NOMO-1 treated with DMSO at 0.1 percent for 48 hours (cell line): ENCODE results near the gene SEMA6C.

Source experiments
- DNase-seq: peaks from one replicate; lab custom pipeline; 2025; ENCODE audit not compliant: unreplicated experiment; lab: John Stamatoyannopoulos, UW

Gene SEMA6C

DNA sequence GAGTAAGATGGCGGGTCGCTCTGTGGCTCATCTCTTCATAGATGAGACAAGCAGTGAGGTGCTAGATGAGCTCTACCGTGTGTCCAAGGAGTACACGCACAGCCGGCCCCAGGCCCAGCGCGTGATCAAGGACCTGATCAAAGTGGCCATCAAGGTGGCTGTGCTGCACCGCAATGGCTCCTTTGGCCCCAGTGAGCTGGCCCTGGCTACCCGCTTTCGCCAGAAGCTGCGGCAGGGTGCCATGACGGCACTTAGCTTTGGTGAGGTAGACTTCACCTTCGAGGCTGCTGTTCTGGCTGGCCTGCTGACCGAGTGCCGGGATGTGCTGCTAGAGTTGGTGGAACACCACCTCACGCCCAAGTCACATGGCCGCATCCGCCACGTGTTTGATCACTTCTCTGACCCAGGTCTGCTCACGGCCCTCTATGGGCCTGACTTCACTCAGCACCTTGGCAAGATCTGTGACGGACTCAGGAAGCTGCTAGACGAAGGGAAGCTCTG lies 12.4 kb upstream of the SEMA6C start:
- DNase-seq = peak; percentile 20

DNA sequence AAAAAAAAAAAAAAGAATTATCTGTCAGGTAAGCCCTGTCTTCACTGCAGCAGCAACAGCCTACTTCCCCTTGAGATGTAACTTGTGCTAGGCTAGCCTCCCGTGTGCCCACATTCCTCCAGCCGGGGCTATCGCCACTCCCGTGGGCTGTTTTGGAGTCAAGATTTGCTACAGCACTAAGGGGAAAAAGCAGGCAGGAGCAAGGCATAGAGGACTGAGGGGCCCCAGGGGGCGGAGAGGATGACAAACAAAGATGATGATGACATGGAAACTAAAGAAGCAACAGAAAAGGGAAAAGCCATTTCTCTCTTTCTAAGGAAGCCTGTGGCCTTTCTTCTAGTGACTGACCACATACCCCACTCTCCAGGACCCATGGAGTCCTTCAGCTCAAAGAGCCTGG lies 11.9 kb upstream of the SEMA6C start:
- peak; percentile 12 for DNase-seq

DNA sequence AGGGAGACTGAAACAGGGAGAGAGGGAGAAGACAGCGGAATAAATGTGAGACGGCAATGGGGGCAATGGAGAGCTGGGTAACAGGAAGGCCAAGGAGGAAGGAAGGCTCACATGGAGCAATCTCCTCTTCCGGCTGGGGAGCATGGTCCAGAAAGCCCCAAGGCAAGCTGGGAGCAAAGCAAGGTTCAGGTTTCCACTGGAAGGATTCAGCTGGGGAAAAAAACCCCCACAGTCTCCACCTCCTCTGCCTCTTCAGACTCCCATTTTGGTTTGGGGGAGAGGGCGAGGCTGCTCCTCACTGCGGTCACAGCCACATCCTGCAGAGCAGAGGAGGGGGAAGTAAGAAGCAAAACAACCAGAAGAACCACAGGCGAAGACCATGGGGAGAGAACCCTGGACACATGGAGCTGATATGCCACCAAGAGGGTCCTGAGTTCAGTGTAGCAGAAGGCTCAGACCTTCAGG lies 10.7 kb upstream of the SEMA6C start:
- peak; percentile 78 for DNase-seq

DNA sequence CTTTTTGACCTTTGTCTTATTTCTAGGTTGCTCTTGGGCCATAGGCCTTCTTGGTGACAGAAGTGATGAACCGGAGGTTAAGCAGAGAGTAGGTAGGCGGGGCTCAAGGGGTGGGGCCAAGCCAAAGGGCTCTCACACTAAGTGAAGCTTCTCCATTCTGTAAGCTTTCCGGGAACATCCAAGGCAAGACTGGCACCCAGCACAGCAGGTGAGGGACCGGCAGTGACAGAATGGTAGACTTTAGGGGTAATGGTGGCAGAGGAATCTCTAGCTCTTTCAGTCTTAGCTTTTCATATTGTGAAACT lies 10.0 kb upstream of the SEMA6C start, which contains the start of gene TNFAIP8L2:
TNFAIP8L2 (plus strand) TSS at position 135 of the 305 bp plus-strand sequence. CDS start 2,049 bp downstream, outside the sequence.
- peak; percentile 78 for DNase-seq

DNA sequence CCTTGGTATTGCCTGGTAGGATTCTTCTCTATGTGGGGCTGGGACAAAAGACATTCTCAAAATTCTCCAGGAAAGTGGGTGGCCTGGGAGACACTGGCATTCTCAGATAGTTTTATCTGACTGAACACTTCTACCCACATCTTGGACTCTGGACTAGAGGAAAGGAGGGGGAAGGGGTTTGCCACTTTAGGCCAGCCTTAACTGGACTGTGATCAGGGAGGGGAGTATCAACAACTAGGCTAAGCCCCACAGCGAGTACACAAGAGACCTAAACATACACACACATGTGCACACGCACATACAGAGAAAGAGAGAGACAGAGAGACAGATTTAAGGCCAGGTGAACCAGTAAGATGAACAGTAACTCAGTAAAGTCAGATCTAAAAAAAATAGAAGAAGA lies 1.2 kb upstream of the SEMA6C start:
- no peak for DNase-seq

DNA sequence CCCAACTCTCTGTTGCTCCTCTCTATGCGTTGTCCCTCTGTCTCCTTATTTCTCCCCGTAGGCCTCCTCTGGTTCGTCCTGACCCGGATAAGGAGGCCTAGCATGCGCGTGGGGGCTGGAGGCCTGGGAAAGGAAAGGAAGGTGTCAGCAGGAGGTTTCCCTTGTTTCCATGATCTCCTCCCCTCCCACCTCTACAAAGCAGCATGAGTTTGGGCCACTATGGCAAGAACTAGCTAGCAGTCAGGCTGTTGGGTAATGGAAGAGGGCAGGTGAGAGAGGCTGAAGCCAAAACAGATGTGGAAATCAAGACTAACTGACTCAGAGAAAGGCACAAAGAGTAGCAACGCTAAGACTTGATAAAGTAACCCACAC lies 687 bp upstream of the SEMA6C start:
- DNase-seq = no peak

DNA sequence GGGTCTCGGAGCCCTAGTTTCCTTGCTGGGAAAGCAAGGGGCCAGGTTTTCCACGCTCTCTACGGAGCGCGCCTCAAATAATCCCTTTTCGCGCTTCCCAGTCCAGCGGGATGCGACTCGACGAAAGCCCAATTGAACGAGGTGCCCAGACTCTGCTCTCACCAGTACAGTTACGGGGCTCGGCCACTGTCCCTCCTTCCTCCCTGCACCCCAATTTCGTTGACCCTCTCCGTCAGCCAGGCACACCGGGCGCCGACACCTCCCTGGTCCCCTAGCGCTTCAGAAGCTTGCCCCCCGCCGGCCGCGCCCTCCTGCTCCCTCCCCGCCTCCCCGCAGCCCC lies 389 bp downstream of the SEMA6C start:
- no peak for DNase-seq

DNA sequence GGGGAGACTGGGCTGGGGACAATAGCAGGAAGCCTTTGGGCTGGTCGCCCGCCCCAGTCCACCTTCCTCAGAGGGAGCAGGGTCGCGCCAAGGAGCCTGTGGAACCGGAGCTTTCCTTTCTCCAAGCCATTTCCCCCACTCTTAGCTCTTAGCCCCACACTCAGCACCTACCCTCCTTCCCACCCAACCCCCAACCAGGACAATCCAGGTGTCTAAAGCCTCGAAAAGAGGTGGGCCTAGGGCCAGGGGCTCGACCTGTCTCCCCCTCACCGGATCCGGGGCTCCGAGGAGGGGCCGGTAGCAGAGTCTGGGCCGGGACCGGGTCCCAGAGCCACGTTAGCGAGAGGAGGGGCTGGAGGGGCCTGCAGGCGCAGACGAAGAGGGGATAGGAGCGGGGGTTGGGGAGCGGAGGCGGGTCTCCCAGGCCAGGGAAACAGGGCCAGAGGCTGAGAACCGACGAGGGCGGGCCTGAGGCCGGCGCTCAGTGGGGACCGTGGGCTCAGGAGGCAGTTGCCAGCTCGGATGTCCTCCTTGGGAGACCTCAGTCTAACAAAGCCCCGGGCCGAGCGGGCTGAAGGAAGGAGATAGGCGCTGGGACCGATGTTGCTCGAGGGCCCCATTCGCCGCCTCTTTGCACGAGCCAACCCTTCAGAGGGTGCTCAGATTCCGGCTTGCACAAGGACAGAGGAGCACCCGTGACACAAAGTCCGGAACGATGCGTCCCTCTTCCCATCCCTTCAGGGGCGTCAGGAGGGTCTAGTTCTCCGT lies 943 bp downstream of the SEMA6C start:
- DNase-seq = no peak

DNA sequence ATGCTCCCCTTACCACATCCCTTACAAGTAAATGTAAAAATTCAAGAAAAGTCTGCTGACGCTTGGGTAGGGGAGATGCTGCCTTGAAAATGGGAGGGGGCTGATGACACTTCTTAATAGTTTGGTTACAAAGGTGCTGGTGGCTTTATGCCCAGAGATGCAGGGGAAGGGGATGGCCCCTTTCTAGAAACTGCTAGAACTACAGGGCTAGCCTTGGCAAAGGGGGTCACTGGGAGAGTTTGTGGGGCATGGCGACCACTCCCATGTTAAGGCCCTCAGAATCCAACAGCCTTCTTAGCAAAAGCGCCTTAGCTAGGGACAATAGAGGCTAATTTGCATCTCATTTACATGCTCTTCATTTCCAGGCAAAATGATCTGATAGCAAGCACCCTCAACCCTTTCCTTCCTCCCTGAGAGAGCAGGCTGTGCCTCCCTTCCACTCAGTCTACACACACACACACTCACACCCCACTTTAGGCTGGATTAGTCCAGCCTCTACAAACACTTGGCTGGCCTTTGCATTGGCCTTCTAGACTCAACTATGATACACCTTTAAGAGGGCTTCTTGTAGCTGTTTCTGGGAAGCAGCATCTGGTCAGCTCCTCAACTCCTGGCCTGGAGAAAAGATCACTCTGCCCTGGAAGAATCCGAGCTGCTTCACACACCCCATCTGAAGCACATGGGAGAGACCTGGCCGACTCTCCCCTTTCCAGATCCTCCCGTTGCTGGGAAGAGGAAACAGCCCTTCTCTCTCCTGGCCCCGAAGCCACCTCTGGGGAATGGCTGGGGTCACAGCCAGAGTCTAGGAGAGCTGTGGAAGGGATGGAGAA lies 1.7 kb downstream of the SEMA6C start:
- DNase-seq = no peak

DNA sequence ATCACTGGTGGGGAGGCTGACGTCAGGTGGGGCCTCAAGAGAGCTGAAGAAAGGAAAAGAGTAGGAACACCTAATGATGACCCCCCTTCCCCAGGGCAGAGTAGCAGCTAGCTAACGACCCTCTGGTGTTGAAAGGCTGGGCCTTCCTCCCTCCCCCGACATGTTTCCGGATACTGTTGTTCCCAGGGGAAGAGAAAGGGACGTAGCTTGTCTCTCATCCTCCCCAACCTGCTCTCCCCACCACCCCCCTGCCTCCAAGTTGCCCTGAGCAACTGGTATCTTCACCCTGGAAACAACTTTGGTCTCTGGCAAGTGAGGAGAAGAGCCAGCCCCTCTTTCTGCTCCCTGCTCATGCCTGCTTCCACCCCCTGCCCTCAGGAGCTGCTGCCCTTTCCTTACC lies 2.4 kb downstream of the SEMA6C start:
- no peak for DNase-seq

DNA sequence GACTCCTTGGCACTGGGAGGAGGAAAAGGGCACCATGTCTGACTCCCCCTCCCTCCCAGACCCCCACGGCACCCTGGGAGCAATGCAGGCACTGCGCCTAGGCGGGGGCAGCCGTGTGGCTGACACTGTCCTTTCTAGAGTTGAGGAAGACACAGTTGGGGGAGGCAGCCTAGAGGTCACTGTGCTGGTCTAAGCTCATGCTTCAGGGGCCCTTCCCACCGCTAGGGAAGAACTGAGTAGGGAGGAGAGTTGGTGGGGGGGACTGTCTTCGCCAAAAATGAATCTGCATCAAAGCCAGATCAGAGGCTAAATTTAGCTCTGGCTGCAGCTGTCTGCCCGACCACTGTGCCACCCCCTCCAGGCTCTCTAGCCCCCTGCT lies 3.4 kb downstream of the SEMA6C start:
- no peak for DNase-seq

DNA sequence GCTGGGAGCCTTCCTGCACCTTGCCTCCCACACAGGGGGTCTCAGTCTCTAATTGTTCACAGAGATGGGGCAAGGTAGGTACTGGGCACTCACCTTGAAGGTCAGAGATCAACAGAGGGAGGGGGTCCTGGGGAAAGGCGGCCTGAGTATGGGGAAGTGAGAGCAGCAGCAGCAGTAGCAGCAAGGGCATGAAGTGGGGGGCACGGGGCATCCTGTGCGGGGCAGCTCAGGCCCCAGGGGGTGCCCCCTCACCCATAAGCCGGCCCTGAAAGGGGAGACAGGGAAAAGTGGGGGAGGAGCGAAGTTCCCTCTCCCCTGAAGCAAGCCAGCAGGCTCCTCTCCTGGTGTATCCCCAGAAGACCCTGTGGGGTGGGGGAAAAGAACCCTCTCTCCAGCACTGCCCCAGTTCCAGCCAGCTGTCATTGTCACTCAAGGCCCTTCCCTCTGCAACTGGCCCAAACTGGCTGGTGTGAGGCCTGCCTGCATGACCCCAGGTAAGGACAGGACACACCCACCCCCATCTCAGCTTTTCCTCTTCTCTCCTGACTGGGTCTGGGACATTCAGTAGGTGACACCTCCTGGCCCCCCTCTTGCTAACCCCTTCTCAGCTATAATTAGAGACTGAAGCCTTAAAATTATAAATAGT lies 3.9 kb downstream of the SEMA6C start:
- no peak for DNase-seq

DNA sequence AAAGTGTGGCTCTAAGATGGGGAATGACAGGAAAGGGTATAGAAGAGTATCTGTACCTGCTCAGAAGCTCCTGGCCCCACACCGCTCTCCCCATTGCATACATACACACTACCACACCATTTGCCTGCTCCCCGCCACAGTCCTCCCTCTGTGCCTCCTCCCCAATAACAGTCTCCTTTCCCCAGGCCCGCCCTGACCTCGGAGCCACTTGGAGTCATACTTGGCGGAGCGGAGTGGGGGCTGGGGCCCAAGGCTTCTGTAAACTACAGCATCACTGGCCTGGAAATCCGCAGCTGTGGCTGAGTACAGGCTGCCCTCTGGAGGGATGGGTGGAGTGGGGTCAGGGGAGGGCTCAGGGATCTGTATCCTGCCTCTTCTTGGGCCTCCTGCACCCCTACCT lies 8.6 kb downstream of the SEMA6C start:
- no peak for DNase-seq

DNA sequence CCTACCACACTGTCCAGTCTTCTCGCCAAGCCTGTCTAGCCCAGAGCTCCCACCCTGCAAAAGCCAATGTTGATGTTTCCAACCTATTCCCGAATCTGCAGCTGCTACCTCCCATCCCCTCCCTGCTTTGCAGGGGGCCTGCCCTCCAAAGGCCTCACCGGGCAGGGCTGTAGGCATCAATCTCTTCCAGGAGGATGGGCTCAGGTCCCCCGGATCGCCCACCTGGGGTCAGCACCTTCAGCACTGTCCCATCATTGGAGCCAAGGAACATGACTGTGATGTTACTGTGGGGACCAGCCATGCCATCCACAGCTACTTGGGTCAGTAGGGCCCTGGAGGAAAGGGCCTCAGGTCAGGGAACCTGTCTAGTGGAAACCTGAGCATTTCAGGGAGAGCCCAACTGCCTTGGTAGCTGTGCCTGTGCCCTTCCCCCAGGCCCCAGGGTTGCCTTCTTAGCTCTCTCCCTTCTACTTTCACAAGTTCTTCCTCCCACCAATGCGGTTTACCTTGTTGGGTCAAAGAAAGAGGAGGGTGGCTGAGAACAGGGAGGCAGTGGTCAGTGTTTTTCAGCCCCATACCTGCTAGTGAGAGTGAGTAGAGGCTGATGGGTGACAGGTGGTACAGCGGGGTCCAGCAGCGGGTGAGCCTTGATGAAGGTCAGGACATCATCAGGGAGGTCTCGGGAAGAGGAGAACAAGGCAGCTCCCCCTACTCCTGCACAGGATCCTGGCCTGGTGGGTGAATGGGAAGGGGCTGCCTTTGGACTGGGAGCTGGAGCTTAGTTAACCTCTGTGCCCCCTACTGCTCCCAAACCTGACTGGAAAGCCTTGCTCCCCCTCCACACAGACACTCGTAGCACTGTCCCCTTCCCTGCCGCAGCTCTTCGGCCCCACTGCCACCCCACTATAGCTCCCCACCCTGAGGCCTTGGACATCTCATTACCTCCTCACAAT lies 10.7 kb downstream of the SEMA6C start:
- DNase-seq = no peak

DNA sequence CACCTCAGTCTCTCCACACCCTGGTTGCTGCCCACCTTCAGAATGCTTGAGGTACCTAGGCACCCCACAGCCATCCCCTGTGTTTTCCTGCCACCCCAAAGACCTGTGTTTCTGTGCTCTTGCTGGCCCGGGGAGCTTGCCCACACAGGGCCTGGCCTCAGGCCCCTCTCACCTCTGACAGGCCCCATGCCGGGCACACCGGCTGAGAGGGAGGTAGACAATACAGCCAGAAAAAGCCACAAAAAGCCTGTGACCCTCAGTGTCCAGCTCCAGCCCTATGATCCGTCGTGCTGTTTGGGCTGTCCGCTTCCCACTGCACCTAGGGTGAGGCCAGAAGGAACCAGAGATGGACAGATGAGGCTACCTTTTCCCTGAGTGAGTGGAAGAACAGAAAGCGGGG lies 11.4 kb downstream of the SEMA6C start:
- no peak for DNase-seq

DNA sequence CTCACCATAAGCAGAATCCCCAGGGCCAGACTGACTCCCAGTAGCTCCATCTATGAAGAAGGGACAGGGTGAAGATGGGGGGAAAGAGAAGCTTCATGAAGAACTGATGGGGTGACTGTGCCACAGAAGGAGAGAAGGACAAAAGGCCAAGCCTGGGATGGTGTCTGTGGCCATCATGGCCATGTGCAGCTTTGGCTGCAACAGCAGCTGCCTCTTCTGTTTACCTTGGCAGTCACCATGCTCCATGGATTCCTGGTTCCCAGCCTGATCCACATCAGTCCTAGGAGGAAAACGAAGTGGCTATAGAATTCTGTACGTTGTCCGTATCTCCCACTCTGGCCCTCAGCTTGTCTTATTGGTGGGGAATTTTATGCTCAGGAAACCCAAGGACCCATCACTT lies 12.0 kb downstream of the SEMA6C start:
- no peak for DNase-seq

DNA sequence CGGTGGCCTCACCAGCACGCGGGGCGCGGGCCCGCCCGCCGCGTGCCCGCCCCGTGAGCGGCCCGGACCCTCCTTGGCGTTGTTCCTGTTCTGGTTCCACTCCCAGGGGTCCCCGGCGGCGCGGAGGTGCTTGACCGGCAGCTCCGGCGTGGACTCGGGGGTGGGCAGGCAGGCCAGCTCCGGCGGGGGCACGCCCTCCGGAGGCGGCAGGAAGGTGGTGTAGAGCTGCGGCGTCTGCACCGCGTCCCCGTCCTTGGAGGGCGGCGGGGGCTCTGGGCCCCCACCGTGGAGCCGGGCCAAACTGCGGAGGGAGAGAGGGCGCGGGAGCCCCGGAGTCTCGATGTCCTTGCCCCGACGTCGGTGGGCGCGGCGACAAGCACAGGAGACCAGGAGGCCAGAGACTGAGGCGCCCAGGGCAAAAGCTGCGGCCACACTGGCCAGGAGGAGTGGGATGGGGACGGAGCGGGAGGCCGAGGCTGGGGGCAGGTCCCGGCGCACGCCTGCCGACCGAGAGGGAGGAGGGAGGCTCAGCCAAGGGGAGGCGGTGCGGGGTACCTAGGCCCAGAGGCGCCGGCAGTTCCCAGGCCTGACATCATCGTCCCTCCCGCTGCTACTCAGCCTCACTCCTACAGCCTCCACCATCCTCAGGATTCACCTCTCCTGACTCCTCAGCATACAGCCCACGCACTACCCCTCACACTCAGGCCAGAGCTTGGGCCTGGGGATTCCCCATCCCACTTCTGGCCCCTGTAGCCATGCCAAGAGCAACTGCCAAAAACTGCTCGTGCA lies 13.2 kb downstream of the SEMA6C start:
- DNase-seq = no peak

DNA sequence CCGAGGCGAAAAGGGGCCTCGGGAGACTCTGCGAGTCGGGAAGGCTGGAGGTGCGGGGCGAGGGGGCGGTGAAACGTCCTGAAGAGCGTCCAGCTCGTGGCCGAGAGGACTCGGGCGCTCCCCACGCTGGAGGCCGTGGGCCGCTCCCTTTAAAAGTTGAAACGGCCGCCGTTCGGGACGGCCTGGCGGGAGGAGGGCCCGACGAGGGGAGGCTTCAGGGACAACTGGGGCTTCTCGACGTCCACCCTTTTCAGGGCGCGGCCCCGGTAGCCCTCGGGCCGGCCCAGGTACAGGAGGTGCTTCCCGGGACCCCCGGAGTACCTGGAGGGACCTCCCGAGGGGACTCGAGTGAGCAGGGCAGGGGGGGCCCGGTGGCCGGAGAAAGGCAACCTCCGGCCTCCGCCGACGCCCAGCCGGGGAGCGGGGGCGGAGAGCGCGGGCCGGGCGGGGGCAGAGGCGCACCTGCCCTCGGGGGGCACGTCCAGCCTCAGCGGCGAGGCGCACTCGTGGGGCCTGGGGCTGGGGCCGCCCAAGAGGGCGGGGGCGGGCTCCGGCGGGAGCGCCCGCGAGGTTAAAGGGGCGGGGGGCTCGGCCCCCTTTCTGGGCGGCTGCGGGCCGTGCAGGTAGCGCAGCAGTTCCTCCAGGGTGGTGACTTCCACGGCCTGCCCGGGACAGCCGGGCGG lies 14.0 kb downstream of the SEMA6C start:
- DNase-seq = no peak

DNA sequence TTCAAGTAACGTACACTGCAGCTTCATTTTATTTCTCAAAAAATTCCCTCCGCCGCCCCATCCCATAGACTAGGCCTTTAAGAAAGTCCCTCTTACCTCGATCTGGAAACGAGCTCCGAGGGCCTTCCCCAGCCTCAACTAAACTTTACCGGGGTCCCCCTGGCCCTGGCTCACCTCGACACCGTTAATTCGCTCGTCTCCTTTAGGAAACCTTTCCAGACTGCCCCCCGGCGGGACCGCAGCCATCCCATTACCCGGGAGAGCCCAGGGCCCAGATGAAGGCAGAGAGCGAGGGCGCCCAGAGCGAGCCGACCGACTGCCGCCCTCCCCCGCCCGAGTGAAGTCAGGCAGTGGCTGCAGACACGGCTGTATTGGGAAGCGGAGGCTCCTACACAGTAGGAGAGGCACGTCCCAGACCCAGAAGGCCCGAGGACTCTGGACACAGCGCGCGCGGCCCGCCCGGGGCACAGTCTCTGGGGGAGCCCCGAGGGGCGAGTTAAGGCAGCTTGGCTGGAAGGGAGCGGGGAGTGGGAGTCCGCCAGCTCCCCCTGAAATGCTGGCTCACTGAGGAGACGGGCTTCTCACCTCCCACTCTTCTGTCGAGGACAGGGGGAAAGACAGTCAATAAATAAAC lies 14.6 kb downstream of the SEMA6C start:
- no peak for DNase-seq
